GM21825 (cell line): ENCODE data around the gene RTRAF.

Source experiments
- ATAC-seq: cut with Tn5 transposase; IDR thresholded peaks from one replicate; pipeline ENCODE4 v1.9.1; 2021; ENCODE audit warnings: mild to moderate bottlenecking, moderate library complexity; ENCODE audit not compliant: unreplicated experiment

The RTRAF gene

GRCh38 chr14:51993285-51993920 lies 4.1 kb downstream of the RTRAF start:
- no peak for ATAC-seq

DNA sequence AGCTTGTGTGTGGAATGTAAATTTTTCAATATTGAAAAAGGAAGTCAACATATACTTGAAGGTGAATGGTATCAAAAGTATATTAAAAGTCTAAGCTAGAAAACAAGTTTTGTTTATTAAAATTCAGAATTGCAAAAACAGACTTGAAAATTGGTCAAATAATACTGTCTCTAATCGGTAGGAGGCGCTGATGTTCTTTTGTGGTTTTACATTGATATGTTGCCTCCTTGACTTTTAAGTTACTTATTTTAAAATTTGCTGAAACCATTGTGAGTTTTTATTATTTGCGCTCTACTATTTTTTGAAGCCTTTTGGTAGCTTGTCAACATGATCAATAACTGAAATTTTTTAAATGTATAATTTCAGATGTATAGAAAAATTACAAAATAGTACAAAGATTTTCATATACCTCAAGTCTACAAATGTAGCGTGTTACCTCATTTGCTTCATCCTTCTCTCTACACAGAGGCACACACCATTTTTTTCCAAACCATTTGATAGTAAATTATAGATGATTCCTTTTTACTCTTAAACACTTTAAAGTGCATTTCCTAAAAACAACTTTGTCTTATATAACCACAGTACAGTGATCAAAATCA lies 6.9 kb downstream of the RTRAF start:
- ATAC-seq, result no peak

DNA sequence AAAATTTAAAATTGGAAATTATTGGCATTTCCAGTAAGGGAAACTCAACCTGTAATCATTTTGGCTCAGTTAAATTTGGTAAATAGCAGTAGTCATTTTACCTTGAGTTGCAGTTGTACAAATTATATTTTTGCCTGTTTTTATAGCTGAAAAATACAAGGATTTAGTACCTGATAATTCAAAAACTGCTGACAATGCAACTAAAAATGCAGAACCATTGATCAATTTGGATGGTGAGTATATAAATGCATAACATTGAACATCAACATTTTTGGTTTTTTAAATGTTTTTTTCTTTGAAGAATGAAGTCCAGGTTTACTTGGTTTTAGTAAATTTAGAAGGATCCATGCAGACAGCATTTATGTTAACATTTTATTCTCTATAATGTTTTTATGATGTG lies 9.0 kb downstream of the RTRAF start:
- ATAC-seq, result no peak

DNA sequence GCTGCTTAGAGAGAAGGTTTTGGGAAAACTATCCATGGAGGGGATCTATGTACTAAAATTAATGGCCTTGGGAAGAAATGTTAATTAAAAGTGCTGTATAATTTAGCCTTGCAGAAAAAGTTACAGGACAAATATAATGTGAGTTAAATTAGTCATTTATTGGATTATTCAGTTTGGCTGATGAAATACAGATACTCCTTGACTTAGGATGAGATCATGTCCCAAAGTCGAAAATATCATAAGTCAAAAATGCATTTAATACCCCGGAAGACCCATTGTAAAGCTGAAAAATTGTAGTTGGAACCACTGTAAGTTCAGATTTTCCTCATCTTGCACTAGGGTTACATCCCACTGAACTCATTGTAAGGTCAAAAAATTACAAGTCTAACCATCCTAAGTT lies 9.7 kb downstream of the RTRAF start:
- ATAC-seq, result no peak

DNA sequence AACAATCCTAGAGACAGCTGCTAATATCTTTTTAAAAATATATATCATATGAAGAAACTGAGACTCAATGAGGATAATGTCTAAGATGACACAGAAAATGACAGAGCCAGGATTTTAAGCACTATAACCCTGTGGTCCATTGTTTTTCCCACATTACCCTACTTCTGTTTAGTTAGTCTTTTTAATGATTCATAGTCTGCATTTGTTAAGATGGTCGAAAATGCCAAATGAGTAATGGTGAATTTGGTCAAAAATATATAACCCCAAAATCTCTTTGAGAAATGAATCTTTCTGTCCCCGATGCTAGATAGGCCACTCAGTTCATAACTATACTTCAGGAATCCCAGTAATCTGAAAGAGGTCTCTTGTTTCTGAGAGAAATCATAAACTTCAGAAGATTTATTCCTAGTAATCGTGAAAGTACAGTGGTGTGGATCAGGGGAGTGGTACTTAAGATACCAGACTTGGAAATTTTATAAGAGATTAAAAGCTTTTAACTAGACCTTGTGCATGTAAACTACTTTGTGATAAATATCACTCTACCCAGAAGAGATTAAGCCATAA lies 10.8 kb downstream of the RTRAF start:
- no peak for ATAC-seq

DNA sequence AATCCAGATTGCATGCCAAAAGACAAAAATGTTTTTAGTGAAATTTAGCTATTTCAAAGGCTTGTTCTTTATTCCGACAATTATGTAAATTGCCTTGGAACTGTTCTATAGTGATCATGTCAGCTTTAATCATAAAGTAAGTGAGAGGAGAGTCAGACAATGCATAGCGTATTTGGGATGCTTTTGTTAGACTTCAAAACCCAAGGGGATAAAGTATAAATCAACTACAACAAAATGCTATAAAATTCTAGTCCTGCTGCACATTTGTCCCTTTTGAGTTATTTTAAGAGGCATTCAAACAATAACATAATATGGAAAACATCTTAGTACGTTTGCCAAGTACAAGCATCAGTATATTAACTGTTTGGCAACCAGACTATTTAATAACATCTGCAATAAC lies 11.3 kb downstream of the RTRAF start:
- no peak for ATAC-seq

DNA sequence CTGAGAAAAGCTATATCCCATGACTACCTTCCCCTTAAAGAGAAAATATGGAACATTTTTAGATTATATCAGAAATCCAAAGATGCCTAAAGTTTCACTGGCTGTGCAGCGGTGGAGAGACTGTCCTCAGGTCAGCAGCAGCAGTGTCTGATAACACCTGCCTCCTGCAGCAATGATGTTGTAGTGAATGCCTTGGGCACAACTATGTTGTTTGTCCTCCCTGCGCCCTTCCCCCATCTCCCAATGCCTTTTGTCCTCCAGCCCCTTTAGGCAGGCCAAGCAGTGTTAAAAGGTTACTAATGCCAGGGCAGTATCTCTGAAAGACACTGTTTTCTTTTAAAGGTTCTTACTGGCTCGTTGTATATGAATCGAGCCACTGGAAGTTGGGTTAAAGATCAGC lies 13.2 kb downstream of the RTRAF start:
- no peak for ATAC-seq

DNA sequence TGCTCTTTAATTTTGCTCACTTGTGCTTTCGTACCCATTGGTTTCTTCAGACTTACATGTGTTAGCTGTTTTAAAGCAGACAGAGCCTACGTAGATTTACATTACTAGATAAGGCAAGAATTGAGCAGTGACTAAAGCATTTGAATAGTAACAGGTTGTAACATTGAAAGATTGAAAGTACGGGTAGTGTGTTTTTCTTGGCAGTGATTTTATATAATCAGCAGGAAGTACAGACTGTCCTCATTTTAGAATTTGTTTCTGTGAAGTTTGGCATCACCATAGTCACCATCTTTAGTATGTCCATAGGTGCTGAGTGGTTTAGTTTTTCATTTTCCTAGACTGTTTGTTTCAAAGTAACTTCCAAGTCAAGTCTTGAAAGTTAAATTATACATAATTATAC lies 14.0 kb downstream of the RTRAF start:
- ATAC-seq, result no peak

- ATAC-seq, result no peak
Measured at GRCh38 chr14:52005625-52006024, 16.3 kb downstream of the RTRAF start.

DNA sequence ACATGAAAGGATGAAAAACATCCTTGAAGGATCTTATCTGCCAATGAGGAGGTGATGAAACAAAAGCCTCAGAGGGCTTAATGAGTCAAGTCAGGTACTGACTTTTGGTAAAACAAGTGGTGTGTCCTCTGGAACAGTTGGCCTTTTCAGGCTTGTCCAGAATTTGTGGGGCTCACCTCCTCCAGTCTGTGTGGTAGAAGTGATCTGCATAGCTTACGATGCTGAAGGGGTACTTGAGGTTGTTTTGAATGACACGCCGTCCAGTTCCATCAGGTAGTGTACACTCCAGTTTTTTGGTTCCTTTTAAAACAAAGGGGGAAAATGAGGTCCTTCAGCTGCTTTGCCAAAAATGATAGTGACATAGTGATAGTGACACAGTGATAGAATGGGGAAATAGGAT lies 17.0 kb downstream of the RTRAF start:
- ATAC-seq, result no peak

GRCh38 chr14:52007211-52007610 lies 17.9 kb downstream of the RTRAF start:
- no peak for ATAC-seq

GRCh38 chr14:52007637-52008036 lies 18.3 kb downstream of the RTRAF start:
- no peak for ATAC-seq

DNA sequence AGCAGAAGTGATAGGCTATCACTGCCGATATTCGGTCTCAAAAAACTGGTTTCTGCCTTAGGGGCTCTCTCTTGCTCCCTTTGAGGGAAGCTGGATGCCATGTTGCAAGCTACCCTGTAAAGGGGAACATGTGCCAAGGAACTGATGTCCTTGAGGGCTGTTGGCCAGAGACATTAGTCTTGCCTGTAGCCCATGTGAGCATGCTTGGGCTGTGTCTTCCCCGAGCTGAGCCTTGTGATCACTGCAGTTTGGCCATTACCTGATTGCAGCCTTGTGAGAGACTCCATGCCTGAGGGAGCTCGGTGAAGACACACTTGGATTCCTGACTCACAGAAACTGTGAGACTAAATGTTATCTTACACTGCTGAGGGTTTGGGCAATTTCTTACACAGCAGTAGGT lies 18.8 kb downstream of the RTRAF start:
- no peak for ATAC-seq

GRCh38 chr14:52010173-52010693 lies 20.9 kb downstream of the RTRAF start:
- no peak for ATAC-seq

DNA sequence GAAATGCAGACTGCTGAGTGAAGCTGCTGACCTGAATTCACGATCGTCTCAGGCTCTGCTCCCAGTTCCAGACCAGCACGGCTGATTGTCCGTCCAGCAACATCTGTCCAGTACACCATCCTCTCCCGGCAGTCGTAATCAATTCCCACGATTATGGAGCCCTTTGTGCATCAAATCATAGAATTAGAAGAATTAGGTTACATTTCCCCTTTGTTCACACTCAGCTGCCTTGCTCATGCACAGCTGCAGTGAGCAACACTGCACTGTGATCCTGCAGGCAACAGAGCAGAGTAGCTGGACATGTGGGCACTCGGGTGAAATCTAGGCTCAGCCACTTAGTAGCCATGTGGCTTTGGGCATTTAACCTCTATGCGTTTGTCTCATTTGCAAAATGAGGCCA lies 22.2 kb downstream of the RTRAF start:
- ATAC-seq, result no peak

- no peak for ATAC-seq
Measured at GRCh38 chr14:52012635-52013034, 23.3 kb downstream of the RTRAF start.

DNA sequence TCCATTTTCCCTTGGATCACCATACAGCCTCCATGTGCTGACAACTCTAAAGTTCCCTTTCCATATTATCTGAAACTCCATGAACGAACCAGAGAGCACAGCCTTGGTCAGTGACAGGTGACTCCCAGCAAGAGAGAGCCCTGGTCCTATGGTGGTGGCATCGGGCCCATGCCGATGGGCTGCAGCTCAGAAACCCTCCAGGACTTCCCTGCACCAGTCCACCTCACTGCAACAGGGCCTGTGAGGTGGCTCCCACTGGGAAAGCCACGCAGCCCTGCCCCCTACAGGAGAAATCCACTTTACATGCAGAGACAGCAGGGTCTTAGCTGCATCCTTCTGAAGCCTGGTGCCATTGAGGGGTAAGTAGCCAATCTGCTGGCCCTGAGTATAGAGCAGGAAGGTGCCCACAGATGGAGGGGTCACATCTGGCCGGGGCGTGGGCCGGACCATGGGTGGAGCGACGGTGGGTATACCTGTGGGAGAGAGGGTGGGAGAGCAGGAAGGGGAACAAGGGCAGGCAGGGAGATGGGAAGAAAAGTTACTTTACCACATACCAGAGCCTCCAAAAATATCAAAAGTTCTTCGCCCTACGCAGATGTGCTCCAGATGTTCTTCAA lies 24.7 kb downstream of the RTRAF start:
- no peak for ATAC-seq

GRCh38 chr14:52014601-52015267 lies 25.4 kb downstream of the RTRAF start:
- ATAC-seq, result no peak

DNA sequence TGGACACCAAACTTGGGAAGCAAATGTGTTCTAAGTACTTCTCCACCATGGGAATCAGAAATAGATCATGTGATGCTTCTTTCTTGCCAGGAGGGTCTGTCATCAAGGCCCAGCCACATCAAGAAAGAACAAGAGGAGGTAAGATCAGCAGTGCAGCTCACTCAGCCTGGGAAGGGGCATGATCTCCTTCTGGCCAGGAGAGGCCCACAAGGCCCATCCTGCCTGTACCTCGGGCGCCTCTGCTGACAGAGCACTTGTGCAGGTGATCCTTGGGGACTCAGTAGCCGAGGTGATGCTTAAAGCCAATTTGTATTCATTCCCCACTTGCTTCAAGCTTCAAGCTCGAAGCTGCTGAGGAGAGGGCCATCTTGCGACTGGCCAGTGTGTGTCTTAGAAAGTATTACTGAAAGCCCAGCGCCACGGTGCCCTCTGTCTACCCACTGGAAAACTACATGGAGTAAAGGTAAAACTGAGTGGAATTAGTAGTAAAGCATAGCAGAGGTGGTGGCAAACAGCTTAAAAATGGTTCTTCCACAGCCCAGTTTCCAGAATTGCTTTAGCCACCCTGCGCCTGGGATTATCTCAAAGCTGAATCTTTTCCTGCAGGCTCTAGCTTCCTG lies 26.2 kb downstream of the RTRAF start:
- ATAC-seq, result no peak

- no peak for ATAC-seq
Measured at GRCh38 chr14:52018252-52018651, 28.9 kb downstream of the RTRAF start.

DNA sequence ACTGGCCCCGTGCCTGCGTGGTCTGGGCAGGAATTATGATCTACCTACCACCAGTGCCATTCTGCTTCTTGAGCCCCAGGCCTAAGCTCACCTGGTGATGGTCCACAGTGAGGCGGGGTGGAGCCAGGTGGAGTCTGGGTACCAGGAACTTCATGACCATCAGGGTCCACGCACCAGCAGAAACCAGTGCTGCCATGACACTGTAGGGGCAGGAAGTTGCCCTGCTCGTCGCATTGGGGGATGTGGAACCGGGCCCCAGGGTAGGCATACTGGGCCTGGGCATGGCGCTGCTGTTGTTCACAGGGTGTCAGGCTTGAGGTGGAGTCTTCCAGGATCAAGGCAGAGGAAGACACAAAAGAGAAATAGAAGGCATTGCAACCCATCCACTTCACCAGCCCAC lies 29.6 kb downstream of the RTRAF start:
- ATAC-seq, result no peak
